Upper lobe of left lung (tissue), 4 donors: ENCODE measurements around the gene JAKMIP2.

Source experiments
- CTCF ChIP-seq, 6 experiments: fragments of 450-650 bp in 4 of 6; fragments of 200-600 bp in 2 of 6; sonication (generic) in 2 of 6; IDR thresholded peaks; one replicate each; pipeline ENCODE4 v1.5.1; 2016 to 2019; ENCODE audit warnings: antibody characterized with exemption in 6 of 6
- POLR2A ChIP-seq, 4 donors: fragments of 450-650 bp; IDR thresholded peaks; one replicate each; pipeline ENCODE4 v1.5.1; 2016 to 2017; ENCODE audit warnings: antibody characterized with exemption in 4 of 4, mild to moderate bottlenecking in 2 of 4
- POLR2AphosphoS5 ChIP-seq, 2 donors: sonication (generic); formaldehyde crosslinking; IDR thresholded peaks; one replicate each; pipeline ENCODE4 v1.5.1; 2017; ENCODE audit warnings: antibody characterized with exemption in 2 of 2

GRCh38 chr5:147578228-147579024, 204.1 kb downstream of the JAKMIP2 start:
- TF ChIP-seq POLR2AphosphoS5 (IDR thresholded peaks at IDR 0.05) = no peak
- TF ChIP-seq CTCF (IDR thresholded peaks at IDR 0.05) = peak in 5 of 6 experiments; percentile 32 to 65 (median 47)
- no peak for TF ChIP-seq POLR2A (IDR thresholded peaks at IDR 0.05)
